SK-N-SH (cell line): ENCODE results near the gene OR2F1. TPM values are rescaled to one million over a fixed set of nuclear protein-coding genes. Genes with fewer than 3 reads are reported as not detected.

ENCODE experiments used
- CTCF ChIA-PET: fragments of 300-600, 350-600 bp; formaldehyde crosslinking; extraction: SDS; loops from one replicate; lab custom pipeline; 2021; lab: Yijun Ruan, JAX
- POLR2A ChIA-PET: fragments of 350-600 bp; sonication (Branson Sonifier 250); formaldehyde crosslinking; extraction: SDS; loops from one replicate; lab custom pipeline; 2020; ENCODE audit warnings: antibody characterized with exemption, inconsistent platforms; lab: Yijun Ruan, JAX
- DNase-seq: peaks from one replicate; pipeline ENCODE4 v3.0.0; 2012
- H2AFZ ChIP-seq: fragments of 200-600 bp; sonication (generic); 2 replicates; pipeline ENCODE4 v1.8.1; 2016; ENCODE audit warnings: antibody characterized with exemption, mild to moderate bottlenecking, low read depth
- H3F3A ChIP-seq: fragments of 200-600 bp; sonication (generic); replicated peaks from 2 replicates; pipeline ENCODE3; 2016; ENCODE audit warnings: antibody characterized with exemption, mild to moderate bottlenecking; ENCODE audit not compliant: insufficient read depth
- H3K27ac ChIP-seq, 2 experiments: fragments of 200-500 bp in 1 of 2; fragments of 200-600 bp in 1 of 2; sonication (Bioruptor generic) in 1 of 2; sonication (generic), shearing (Covaris generic) in 1 of 2; 2 replicates each; pipeline versions ENCODE4 v1.5.1 to v1.6.1; 2014 to 2016; ENCODE audit warnings: low read depth in 2 of 2, inconsistent platforms in 1 of 2, low read length in 1 of 2, mild to moderate bottlenecking in 1 of 2, mixed read lengths in 1 of 2
- H3K27me3 ChIP-seq: fragments of 200-600 bp; sonication (generic), shearing (Covaris generic); 2 replicates; pipeline ENCODE4 v1.6.1; 2016; ENCODE audit warnings: mixed run types; ENCODE audit not compliant: insufficient read depth
- H3K36me3 ChIP-seq, 2 experiments: fragments of 200-500 bp in 1 of 2; fragments of 200-600 bp in 1 of 2; sonication (Bioruptor generic) in 1 of 2; sonication (generic) in 1 of 2; replicated peaks in 1 of 2; 2 replicates each; pipeline versions ENCODE3 to v1.5.1; 2014 to 2016; ENCODE audit warnings: low read length in 1 of 2, mild to moderate bottlenecking in 1 of 2; ENCODE audit not compliant: insufficient read depth in 2 of 2, control insufficient read depth in 1 of 2
- H3K4me1 ChIP-seq, 2 experiments: fragments of 200-500 bp in 1 of 2; fragments of 200-600 bp in 1 of 2; sonication (Bioruptor generic) in 1 of 2; sonication (generic), shearing (Covaris generic) in 1 of 2; 2 replicates each; pipeline versions ENCODE4 v1.5.1 to v1.6.1; 2014 to 2016; ENCODE audit warnings: low read depth in 1 of 2, low read length in 1 of 2, mixed run types in 1 of 2; ENCODE audit not compliant: insufficient read depth in 2 of 2, control insufficient read depth in 1 of 2
- H3K4me2 ChIP-seq: fragments of 200-600 bp; sonication (generic), shearing (Covaris generic); 2 replicates; pipeline ENCODE4 v1.6.1; 2017; ENCODE audit warnings: mixed run types
- H3K4me3 ChIP-seq, 2 experiments: fragments of 200-500 bp in 1 of 2; fragments of 200-600 bp in 1 of 2; sonication (Bioruptor generic) in 1 of 2; sonication (generic), shearing (Covaris generic) in 1 of 2; 2 replicates each; pipeline versions ENCODE4 v1.5.1 to v1.8.1; 2014 to 2016; ENCODE audit warnings: low read depth in 2 of 2, inconsistent platforms in 1 of 2, low read length in 1 of 2, mild to moderate bottlenecking in 1 of 2, mixed read lengths in 1 of 2, moderate library complexity in 1 of 2
- H3K79me2 ChIP-seq: fragments of 200-600 bp; sonication (generic); 2 replicates; pipeline ENCODE4 v1.8.1; 2017; ENCODE audit warnings: mild to moderate bottlenecking; ENCODE audit not compliant: insufficient read depth
- H3K9ac ChIP-seq: fragments of 200-600 bp; sonication (generic); 2 replicates; pipeline ENCODE4 v1.6.1; 2017; ENCODE audit warnings: mixed run types
- H3K9me2 ChIP-seq: fragments of 200-600 bp; sonication (generic); 2 replicates; pipeline ENCODE4 v1.6.1; 2017; ENCODE audit warnings: mixed run types
- H3K9me3 ChIP-seq: fragments of 200-600 bp; sonication (generic); 2 replicates; pipeline ENCODE4 v1.6.1; 2017; ENCODE audit warnings: mixed run types, mild to moderate bottlenecking, moderate library complexity
- H4K20me1 ChIP-seq: fragments of 200-600 bp; sonication (generic); 2 replicates; pipeline ENCODE4 v1.6.1; 2017; ENCODE audit warnings: mild to moderate bottlenecking, mixed run types; ENCODE audit not compliant: insufficient read depth
- CHD2 ChIP-seq: fragments of 150-350 bp; IDR thresholded peaks from 2 replicates; pipeline ENCODE4 v1.6.1; 2018; ENCODE audit warnings: low read length; ENCODE audit not compliant: partially characterized antibody
- CTCF ChIP-seq: fragments of 200-600 bp; sonication (generic); IDR thresholded peaks from 2 replicates; pipeline ENCODE4 v1.6.1; 2017; ENCODE audit warnings: antibody characterized with exemption, mild to moderate bottlenecking, moderate library complexity
- EP300 ChIP-seq, 2 experiments: IDR thresholded peaks; 2 replicates each; pipeline versions ENCODE4 v1.4.0 to v1.6.1; 2012; ENCODE audit warnings: borderline replicate concordance in 1 of 2, low read depth in 1 of 2, low read length in 1 of 2
- EZH2phosphoT487 ChIP-seq: fragments of 200-600 bp; sonication (generic); IDR thresholded peaks from 2 replicates; pipeline ENCODE4 v1.6.1; 2017; ENCODE audit warnings: low read depth, mixed run types, mild to moderate bottlenecking, antibody characterized with exemption, moderate library complexity, borderline replicate concordance
- FOSL2 ChIP-seq: IDR thresholded peaks from 2 replicates; pipeline ENCODE4 v1.4.0; 2012; ENCODE audit warnings: low read depth, mild to moderate bottlenecking, moderate library complexity, borderline replicate concordance
- FOXJ3 ChIP-seq: sonication (generic); formaldehyde crosslinking; IDR thresholded peaks from 2 replicates; pipeline ENCODE4 v1.5.1; 2020; ENCODE audit warnings: mild to moderate bottlenecking, missing genetic modification reagents
- FOXM1 ChIP-seq: IDR thresholded peaks from 2 replicates; pipeline ENCODE4 v1.4.0; 2012; ENCODE audit warnings: low read depth, mild to moderate bottlenecking
- GABPA ChIP-seq: IDR thresholded peaks from 2 replicates; pipeline ENCODE4 v1.4.0; 2012; ENCODE audit warnings: low read depth, mild to moderate bottlenecking
- GATA2 ChIP-seq: sonication (generic); formaldehyde crosslinking; IDR thresholded peaks from 2 replicates; pipeline ENCODE4 v1.5.0; 2020; ENCODE audit warnings: mild to moderate bottlenecking, missing genetic modification reagents
- MEF2A ChIP-seq: IDR thresholded peaks from 2 replicates; pipeline ENCODE4 v1.4.0; 2012; ENCODE audit warnings: low read depth, borderline replicate concordance
- NFIC ChIP-seq: IDR thresholded peaks from 2 replicates; pipeline ENCODE4 v1.4.0; 2012; ENCODE audit warnings: borderline replicate concordance
- POLR2AphosphoS5 ChIP-seq: IDR thresholded peaks from 2 replicates; pipeline ENCODE4 v1.6.1; 2012; ENCODE audit warnings: low read depth, low read length
- RCOR1 ChIP-seq: fragments of 150-350 bp; IDR thresholded peaks from 2 replicates; pipeline ENCODE4 v1.6.1; 2017; ENCODE audit warnings: antibody characterized with exemption, low read length
- REST ChIP-seq: IDR thresholded peaks from 2 replicates; pipeline ENCODE4 v1.6.1; 2012; ENCODE audit warnings: mild to moderate bottlenecking, low read depth, low read length, moderate library complexity
- RFX5 ChIP-seq: IDR thresholded peaks from 2 replicates; pipeline ENCODE4 v1.6.1; 2012; ENCODE audit warnings: mild to moderate bottlenecking, improper control_type of control experiment, low read length
- SIN3A ChIP-seq: IDR thresholded peaks from 2 replicates; pipeline ENCODE4 v1.6.1; 2012; ENCODE audit warnings: low read depth, mild to moderate bottlenecking, low read length, moderate library complexity, borderline replicate concordance
- YY1 ChIP-seq: IDR thresholded peaks from 2 replicates; pipeline ENCODE4 v1.4.0; 2012; ENCODE audit warnings: low read depth, mild to moderate bottlenecking
- polyA plus RNA-seq, 3 experiments: library from polyadenylated mRNA; depleted of rRNA; stranded (reverse); fragments of >200 nt; gene quantifications; 2 replicates each; pipeline ENCODE4 v1.2.3, GENCODE V29; 2012

OR2F1 gene
- polyA plus RNA-seq, 1 of the 3 experiments (the other 2 are of a cell fraction), result 0.10 TPM

DNA sequence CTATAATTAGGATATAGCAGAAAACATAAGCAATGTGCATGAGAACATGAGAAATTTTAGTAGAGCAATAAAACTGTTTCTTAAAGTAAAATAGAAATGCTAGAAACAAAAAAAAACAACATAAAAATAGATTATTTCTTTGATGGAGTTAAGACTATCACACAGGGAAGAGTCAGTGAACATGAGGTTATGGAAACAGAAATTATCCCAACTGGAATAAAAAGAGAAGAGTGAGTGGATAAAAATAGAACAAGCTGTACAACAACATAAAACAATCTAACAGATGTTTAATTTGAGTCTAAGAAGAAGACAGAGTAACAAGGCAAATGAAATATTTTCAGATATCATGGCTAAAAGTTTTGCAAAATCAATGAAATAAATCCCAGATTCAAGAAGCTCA is 38.0 kb downstream of the OR2F1 start:
- Histone ChIP-seq H3F3A (no peaks in the 10 kb centered on the region), H3K9me3 (no peaks in the 10 kb centered on the region), H3K36me3 (no peaks in the 10 kb centered on the region), H4K20me1 (no peaks in the 10 kb centered on the region), H3K79me2 (no peaks in the 10 kb centered on the region), H3K4me2 (no peak overlapping the region), H3K9ac (no peak overlapping the region), H2AFZ (no peak overlapping the region), H3K9me2 (no peaks in the 10 kb centered on the region), H3K27ac (no peak overlapping the region), H3K27me3 (no peaks in the 10 kb centered on the region; the same call in 1 of the 2 replicates), H3K4me1 (no peaks in the 10 kb centered on the region; a peak in 2 of 4 replicates), H3K4me3 (no peak overlapping the region)
- ChIA-PET CTCF (interaction anchor here (1.0 kb wide), 1 partner anchor 19 kb away, joined by 3 read pairs; no protein-coding TSS in a partner anchor), POLR2A (no interaction called here)
- DNase-seq, result no peak
- no peak for TF ChIP-seq EZH2phosphoT487
- TF ChIP-seq FOSL2, result no peak
- TF ChIP-seq REST, result no peak
- no peak for TF ChIP-seq RCOR1
- TF ChIP-seq RFX5, result no peak
- no peak for TF ChIP-seq NFIC
- no peak for TF ChIP-seq GABPA
- TF ChIP-seq CHD2, result no peak
- no peak for TF ChIP-seq FOXJ3 (CRISPR knock-in tag)
- no peak for TF ChIP-seq CTCF
- TF ChIP-seq GATA2 (CRISPR knock-in tag), result no peak
- no peak for TF ChIP-seq YY1
- no peak for TF ChIP-seq FOXM1
- TF ChIP-seq SIN3A, result no peak
- no peak for TF ChIP-seq MEF2A
- TF ChIP-seq EP300 (IDR thresholded peaks at IDR 0.05; ENCODE audit: borderline replicate concordance in 1 of 2, low read depth in 1 of 2, low read length in 1 of 2), result no peak
- TF ChIP-seq POLR2AphosphoS5, result no peak
